Measurements from ENCODE around the gene CYSRT1. TPM values are rescaled to one million over a fixed set of nuclear protein-coding genes. Genes with fewer than 3 reads are reported as not detected.
"Not testable (repeated sequence)": the region's sequence is repeated elsewhere in the genome, so short reads cannot be mapped to it uniquely, and the experiment has no call there.

The CYSRT1 gene
- total RNA-seq, 2 donors from 2014 or later: 0.64 TPM; not detected in 1

GRCh38 chr9:137240318-137240840 is 15.4 kb downstream of the CYSRT1 start:
- peak; percentile 81 for DNase-seq
- intact Hi-C loops (cut with DNase I): no loop called here
- peak overlapping the region; percentile 67 for H3K4me3 ChIP-seq
- no peaks in the 10 kb centered on the region for H3K9me3 ChIP-seq
- peaks cover 36% of the 10 kb centered on the region for H3K4me1 ChIP-seq
- no peaks in the 10 kb centered on the region for H3K27me3 ChIP-seq
- peak overlapping the region; percentile 99 for H3K27ac ChIP-seq
- H3K36me3 ChIP-seq: peaks cover 10% of the 10 kb centered on the region
- peak overlapping the region; percentile 78 to 91 for H3K9ac ChIP-seq (ENCODE audit: low read depth in 2 of 2, low read length in 2 of 2)
- TF ChIP-seq, protein P1, sequence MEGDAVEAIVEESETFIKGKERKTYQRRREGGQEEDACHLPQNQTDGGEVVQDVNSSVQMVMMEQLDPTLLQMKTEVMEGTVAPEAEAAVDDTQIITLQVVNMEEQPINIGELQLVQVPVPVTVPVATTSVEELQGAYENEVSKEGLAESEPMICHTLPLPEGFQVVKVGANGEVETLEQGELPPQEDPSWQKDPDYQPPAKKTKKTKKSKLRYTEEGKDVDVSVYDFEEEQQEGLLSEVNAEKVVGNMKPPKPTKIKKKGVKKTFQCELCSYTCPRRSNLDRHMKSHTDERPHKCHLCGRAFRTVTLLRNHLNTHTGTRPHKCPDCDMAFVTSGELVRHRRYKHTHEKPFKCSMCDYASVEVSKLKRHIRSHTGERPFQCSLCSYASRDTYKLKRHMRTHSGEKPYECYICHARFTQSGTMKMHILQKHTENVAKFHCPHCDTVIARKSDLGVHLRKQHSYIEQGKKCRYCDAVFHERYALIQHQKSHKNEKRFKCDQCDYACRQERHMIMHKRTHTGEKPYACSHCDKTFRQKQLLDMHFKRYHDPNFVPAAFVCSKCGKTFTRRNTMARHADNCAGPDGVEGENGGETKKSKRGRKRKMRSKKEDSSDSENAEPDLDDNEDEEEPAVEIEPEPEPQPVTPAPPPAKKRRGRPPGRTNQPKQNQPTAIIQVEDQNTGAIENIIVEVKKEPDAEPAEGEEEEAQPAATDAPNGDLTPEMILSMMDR (IDR thresholded peaks at IDR 0.05): no peak

GRCh38 chr9:137240841-137241489 is 16.0 kb downstream of the CYSRT1 start, which contains the start of gene TUBB4B:
TSS of gene TUBB4B (plus strand) at chr9:137241287. CDS start at chr9:137241361, 74 bp downstream.
- H3K36me3 ChIP-seq: peaks cover 10% of the 10 kb centered on the region
- TF ChIP-seq, protein P1 (IDR thresholded peaks at IDR 0.05): no peak
- peak within 1 kb of the TSS; percentile 96 to 97 for H3K9ac ChIP-seq (ENCODE audit: low read depth in 2 of 2, low read length in 2 of 2)
- peak; percentile 99 for DNase-seq
- H3K9me3 ChIP-seq: no peaks in the 10 kb centered on the region
- H3K27me3 ChIP-seq: no peaks in the 10 kb centered on the region
- intact Hi-C loops (cut with DNase I): no loop called here
- peak within 1 kb of the TSS; percentile 99 for H3K27ac ChIP-seq
- peak within 1 kb of the TSS; percentile 96 for H3K4me3 ChIP-seq
- H3K4me1 ChIP-seq: peaks cover 36% of the 10 kb centered on the region

GRCh38 chr9:137241490-137242268 is 16.7 kb downstream of the CYSRT1 start:
- Histone ChIP-seq H3K9me3 (no peaks in the 10 kb centered on the region), H3K36me3 (peaks cover 10% of the 10 kb centered on the region), H3K9ac (ENCODE audit: low read depth in 2 of 2, low read length in 2 of 2) (peak overlapping the region; percentile 96 to 97), H3K4me1 (peaks cover 29% of the 10 kb centered on the region), H3K27ac (peak overlapping the region; percentile 89), H3K4me3 (peak overlapping the region; percentile 96), H3K27me3 (no peaks in the 10 kb centered on the region)
- intact Hi-C loops (cut with DNase I): no loop called here
- DNase-seq: peak; percentile 71
- TF ChIP-seq, protein P1 (IDR thresholded peaks at IDR 0.05): no peak

DNA sequence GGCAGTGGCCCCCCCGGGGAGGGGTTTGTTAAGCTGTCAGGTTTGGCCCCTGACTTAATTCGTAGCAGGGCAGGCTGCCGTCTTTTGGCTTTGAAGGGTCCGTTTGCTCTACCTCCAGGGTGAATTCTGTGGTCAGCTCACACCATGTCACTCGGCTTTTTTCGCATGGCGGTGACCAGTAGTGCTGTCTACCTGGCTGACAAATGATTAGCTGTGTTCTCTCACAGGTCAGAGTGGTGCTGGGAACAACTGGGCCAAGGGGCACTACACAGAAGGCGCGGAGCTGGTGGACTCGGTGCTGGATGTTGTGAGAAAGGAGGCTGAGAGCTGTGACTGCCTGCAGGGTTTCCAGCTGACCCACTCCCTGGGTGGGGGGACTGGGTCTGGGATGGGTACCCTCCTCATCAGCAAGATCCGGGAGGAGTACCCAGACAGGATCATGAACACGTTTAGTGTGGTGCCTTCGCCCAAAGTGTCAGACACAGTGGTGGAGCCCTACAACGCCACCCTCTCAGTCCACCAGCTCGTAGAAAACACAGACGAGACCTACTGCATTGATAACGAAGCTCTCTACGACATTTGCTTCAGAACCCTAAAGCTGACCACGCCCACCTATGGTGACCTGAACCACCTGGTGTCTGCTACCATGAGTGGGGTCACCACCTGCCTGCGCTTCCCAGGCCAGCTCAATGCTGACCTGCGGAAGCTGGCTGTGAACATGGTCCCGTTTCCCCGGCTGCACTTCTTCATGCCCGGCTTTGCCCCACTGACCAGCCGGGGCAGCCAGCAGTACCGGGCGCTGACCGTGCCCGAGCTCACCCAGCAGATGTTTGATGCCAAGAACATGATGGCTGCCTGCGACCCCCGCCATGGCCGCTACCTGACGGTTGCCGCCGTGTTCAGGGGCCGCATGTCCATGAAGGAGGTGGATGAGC is 17.6 kb downstream of the CYSRT1 start:
- Histone ChIP-seq H3K9ac (ENCODE audit: low read depth in 2 of 2, low read length in 2 of 2) (peak overlapping the region; percentile 96 to 97), H3K4me1 (peaks cover 20% of the 10 kb centered on the region), H3K4me3 (peak overlapping the region; percentile 96)

DNA sequence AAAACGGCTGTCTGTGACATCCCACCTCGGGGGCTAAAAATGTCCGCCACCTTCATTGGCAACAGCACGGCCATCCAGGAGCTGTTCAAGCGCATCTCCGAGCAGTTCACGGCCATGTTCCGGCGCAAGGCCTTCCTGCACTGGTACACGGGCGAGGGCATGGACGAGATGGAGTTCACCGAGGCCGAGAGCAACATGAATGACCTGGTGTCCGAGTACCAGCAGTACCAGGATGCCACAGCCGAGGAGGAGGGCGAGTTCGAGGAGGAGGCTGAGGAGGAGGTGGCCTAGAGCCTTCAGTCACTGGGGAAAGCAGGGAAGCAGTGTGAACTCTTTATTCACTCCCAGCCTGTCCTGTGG is 18.3 kb downstream of the CYSRT1 start:
- H3K27me3 ChIP-seq; intact Hi-C loops (cut with DNase I); H3K9me3 ChIP-seq; H3K4me3 ChIP-seq; H3K27ac ChIP-seq; DNase-seq: not testable (repeated sequence)
- peaks cover 13% of the 10 kb centered on the region for H3K4me1 ChIP-seq
- peaks cover 10% of the 10 kb centered on the region for H3K36me3 ChIP-seq
- peak overlapping the region; percentile 14 to 96 for H3K9ac ChIP-seq (ENCODE audit: low read depth in 2 of 2, low read length in 2 of 2)

More for the DNA sequence above, 17.6 kb downstream of the CYSRT1 start:
- DNase-seq: peak; percentile 23
- H3K27ac ChIP-seq: peak overlapping the region; percentile 89
- H3K9me3 ChIP-seq: no peaks in the 10 kb centered on the region
- peaks cover 10% of the 10 kb centered on the region for H3K36me3 ChIP-seq
- intact Hi-C loops (cut with DNase I): no loop called here
- H3K27me3 ChIP-seq: no peaks in the 10 kb centered on the region
- TF ChIP-seq, protein P1 (IDR thresholded peaks at IDR 0.05): no peak
